HepG2 (cell line): Measurements from ENCODE around the gene SLC31A2.

Experiments
- ATF3 ChIP-seq: sonication (generic); formaldehyde crosslinking; IDR thresholded peaks from 2 replicates; pipeline ENCODE4 v1.4.0; 2020; ENCODE audit warnings: missing genetic modification reagents
- CTCF ChIP-seq: sonication (generic); formaldehyde crosslinking; IDR thresholded peaks from 2 replicates; pipeline ENCODE4 v1.5.0; 2020; ENCODE audit warnings: mild to moderate bottlenecking, missing genetic modification reagents, moderate library complexity
- NFE2L2 ChIP-seq: fragments of 150-350 bp; IDR thresholded peaks from 2 replicates; pipeline ENCODE4 v1.6.1; 2014; ENCODE audit warnings: low read length
- PRDM4 ChIP-seq: sonication (generic); formaldehyde crosslinking; IDR thresholded peaks from 2 replicates; pipeline ENCODE4 v1.9.0; 2021; ENCODE audit warnings: missing genetic modification reagents, borderline replicate concordance
- SKI ChIP-seq: fragments of 450-650 bp; IDR thresholded peaks from one replicate; pipeline ENCODE4 v1.6.1; 2018; ENCODE audit warnings: mild to moderate bottlenecking; ENCODE audit not compliant: partially characterized antibody
- TAF15 ChIP-seq: fragments of 200-400 bp; formaldehyde crosslinking; IDR thresholded peaks from one replicate; pipeline ENCODE4 v1.6.1; 2018; ENCODE audit warnings: mild to moderate bottlenecking, low read depth, low read length; ENCODE audit not compliant: poor library complexity, severe bottlenecking
- ZNF367 ChIP-seq: sonication (generic); formaldehyde crosslinking; IDR thresholded peaks from 2 replicates; pipeline ENCODE4 v1.4.0; 2020; ENCODE audit warnings: missing genetic modification reagents, borderline replicate concordance
- ZNF609 ChIP-seq: sonication (generic); formaldehyde crosslinking; IDR thresholded peaks from 2 replicates; pipeline ENCODE4 v1.4.0; 2020; ENCODE audit warnings: mild to moderate bottlenecking, missing genetic modification reagents, borderline replicate concordance
- ZNF777 ChIP-seq: sonication (generic); formaldehyde crosslinking; IDR thresholded peaks from 2 replicates; pipeline ENCODE4 v1.4.0; 2020; ENCODE audit warnings: missing genetic modification reagents

- TF ChIP-seq ATF3 (CRISPR knock-in tag), result no peak
- no peak for TF ChIP-seq PRDM4 (CRISPR knock-in tag)
- no peak for TF ChIP-seq SKI
- no peak for TF ChIP-seq TAF15
- TF ChIP-seq ZNF367 (CRISPR knock-in tag), result no peak
- no peak for TF ChIP-seq NFE2L2
- TF ChIP-seq CTCF, result no peak
- TF ChIP-seq ZNF609 (CRISPR knock-in tag), result no peak
- TF ChIP-seq ZNF777 (CRISPR knock-in tag), result no peak
These were observed 1.9 kb downstream of the SLC31A2 start for GRCh38 chr9:113152699-113153098.
